M059J (cell line): Measurements from ENCODE around the gene RNF144B. TPM values are rescaled to one million over a fixed set of nuclear protein-coding genes. Genes with fewer than 3 reads are reported as not detected.
A peak's percentile ranks its signal among the peaks of the same experiment; 100 is the strongest.
"Not testable (repeated sequence)": the region's sequence is repeated elsewhere in the genome, so short reads cannot be mapped to it uniquely, and the experiment has no call there.

Experiments used
- DNase-seq: peaks from one replicate; pipeline ENCODE4 v3.0.0-alpha.2; 2012; ENCODE audit warnings: low read depth
- total RNA-seq: library from RNA; depleted of rRNA; stranded (reverse); fragments of >200 nt; shearing (Covaris generic); gene quantifications from 2 replicates; pipeline ENCODE4 v1.2.3, GENCODE V29; 2014; rRNA removed

Gene RNF144B
- total RNA-seq = 5.4 and 8.6 TPM in 2 replicates

DNA sequence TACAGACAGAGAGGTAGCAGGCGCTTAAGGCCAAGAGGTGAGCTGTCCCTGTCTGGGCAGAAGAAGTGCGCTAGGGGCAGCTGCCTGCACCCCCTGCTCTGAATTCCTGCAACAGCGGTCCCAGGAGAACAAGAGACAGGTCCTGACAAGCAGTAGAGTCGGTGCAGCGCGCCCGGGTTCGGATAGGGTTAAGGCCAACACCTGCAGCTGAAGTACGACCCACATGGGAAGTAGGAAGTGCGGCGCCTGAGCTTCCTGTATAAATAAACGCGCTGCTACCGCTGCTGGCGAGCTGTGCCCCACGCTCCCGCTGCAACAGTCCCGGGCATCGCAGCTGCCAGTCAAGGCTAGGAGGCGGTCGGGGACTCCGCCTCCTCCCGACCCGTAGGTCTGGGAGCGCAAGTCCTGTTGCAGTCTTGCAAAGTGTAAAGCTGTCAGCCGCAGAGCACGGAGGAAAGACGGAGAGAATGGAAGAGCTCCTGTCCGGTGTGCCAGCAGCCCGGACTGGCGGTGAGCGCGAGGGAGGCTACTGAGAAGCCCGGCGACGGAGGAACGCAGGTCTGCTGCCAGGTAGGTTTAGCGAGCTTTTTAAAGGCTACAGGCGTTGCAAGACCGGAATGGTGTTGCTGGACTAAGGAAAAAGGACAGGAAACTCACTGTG lies at the start of gene RNF144B:
Gene RNF144B, plus strand, starts transcription at position 290 of the 661 bp plus-strand sequence. CDS start 12,185 bp downstream, outside the sequence.
- peak; percentile 95 for DNase-seq

DNA sequence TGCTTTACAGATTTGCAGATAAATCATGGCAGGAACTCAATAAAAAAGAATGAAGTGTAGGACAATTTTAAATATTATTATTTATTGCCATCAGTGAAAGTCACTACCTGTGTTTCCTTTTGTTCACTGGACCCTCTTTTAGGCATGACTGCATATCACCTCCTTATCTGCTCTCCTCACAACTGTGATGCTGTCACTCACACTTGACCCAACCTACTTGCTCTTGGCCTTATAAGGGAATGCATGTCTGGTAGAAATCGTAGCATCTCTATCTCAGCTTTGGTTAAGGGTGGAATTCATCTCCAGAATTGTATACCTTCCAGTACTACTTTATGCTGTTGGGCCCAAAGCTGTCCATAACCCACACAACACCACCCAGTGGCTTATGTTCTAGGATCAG lies 47.6 kb upstream of the RNF144B start:
- DNase-seq = no peak

DNA sequence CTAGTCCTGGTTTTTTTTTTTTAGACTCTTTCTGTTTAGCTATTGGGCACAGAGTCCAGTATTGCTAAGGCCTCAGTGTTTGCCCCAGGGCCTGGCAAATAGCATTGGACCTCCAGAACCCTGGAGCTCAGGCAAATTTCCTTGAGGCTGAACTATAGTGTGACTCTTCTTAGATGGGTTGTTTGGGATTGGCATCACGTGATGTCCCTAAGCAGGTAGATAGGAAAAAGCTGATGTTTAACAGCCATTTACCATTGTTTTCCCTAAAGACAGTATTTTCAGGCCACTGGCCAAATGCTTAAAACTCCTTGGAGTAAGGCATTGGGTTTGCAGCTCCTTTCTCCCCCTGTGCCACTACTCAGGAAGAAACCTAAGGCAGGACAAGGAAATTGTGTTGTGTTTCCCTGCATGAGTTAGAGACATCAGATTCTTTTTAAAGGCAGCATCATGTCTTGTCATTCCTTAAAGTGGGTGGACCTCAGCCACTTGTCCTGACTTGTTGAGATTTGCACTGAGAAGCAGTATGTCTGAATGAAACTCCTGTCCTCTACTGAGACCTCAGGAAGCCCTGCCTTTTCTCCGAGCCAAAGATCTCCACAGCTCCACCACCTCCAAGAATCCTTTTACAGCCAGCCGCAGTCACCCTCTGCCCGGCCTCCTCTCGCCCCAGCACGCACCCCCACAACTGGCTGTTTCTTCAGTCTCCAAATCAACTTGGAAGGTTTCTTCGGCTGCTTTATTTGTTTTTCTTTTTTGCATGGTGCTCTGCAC lies 46.2 kb upstream of the RNF144B start:
- DNase-seq = no peak

DNA sequence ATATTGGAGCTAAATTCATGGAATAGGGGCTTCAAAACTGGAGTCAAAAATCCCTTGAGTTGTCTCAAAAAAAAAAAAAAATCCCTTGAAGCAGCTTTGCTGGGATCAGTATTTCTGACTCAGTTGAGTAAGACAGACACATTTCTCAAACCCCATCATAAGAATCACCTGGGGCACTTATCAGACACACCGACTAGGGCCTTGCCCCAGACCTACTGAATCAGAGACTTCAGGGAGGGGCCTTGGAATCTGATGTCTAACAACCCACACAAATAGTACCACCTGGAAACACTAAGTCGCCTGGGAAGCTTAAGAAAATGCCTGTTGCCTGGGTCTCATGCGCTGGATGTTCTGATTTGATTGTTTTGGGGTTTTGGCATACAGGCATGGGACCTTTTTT lies 44.9 kb upstream of the RNF144B start:
- peak; percentile 14 for DNase-seq

DNA sequence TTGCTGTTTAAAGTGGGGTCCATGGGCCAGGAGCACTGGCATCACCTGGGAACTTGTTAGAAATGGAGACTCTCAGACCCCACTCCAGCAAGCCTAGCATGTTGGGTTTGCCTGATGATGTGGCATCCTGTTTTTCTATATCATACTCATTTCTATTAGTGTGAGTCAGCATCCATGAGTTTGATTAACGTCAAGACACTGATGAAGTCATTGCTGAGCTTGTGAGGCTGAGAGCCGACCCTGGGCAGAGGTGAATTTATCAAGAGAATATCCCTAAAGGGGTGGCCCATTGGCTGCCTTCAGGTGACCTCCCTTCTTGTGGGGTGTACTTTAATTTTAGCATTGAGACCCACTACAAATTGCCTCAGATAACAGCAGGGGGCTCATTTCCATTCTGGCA lies 43.4 kb upstream of the RNF144B start:
- DNase-seq = peak; percentile 82

DNA sequence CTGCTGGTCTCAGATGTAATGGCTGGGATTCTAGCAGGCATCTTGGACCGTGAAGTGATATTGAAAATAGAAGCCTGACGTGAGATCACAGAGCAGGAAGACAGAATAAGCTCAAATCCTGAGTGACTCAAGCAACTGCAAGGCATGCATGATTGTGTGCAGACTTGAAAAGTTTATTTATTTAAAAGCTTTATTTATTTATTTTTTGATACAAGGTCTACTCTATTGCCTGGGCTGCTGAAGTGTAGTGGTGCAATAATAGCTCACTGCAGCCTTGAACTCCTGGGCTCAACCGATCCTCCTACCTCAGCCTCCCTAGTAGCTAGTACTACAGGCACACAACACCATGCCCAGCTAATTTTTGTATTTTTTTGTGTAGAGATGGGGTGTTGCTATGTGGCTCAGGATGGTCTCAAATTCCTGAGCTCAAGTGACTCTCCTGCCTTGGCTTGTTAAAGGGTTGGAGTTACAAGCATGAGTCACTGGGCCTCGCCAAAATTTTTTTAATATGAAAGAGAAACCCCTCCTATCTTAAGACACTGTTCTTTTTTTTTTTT lies 40.1 kb upstream of the RNF144B start:
- DNase-seq = peak; percentile 96

DNA sequence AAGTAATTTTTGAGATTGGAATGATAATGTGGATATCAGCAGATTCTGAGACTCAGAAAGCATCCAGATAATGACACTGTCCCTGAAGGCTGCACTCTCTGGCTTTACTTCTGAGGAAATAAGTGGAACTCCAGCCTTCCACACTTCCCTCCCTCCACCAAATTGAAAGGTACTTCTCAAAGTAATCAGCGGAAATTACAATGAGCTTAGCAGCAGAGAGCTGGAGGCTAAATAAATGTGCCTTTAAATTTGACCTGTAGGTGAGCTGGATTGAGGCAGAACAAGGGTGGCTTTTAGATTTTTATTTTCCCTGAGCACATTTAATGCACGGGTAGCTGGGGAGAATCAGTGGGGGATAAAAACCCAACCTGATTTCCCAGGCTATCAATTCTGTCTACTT lies 39.3 kb upstream of the RNF144B start:
- peak; percentile 51 for DNase-seq

DNA sequence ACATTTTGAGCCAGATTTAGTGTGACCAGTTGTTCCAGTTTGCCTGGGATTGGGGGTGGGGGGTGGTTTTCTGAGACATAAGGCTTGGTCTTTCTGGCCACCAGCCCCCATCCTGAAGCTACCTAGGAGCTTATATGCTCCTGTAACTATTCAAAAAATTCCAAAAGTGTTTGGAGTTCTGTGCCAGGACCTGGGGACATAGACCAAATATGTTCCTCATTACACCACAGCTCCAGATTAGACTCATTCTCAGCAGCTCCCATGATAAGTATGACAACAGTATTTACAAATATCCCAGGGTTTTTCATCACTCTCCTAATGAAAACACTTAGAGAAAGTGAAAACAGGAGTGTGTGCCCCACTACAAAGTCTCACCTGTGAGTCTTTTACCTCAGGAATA lies 37.8 kb upstream of the RNF144B start:
- peak; percentile 39 for DNase-seq

DNA sequence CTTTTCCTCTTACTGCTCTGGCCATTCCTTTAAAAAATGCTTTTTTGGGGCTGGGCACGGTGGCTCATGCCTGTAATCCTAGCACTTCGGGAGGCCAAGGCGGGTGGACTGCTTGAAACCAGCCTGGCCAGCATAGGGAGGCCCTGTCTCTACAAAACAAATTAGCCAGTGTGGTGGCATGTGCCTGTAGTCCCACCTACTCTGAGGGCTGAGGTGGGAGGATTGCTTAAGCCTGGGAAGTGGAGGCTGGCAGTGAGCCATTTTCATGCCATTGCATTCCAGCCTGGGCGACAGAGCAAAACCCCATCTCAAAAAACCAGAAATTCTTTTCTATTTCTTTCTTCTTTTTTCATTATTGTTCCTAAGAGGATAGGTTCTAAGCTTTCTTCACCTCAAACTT lies 36.9 kb upstream of the RNF144B start:
- peak; percentile 66 for DNase-seq

DNA sequence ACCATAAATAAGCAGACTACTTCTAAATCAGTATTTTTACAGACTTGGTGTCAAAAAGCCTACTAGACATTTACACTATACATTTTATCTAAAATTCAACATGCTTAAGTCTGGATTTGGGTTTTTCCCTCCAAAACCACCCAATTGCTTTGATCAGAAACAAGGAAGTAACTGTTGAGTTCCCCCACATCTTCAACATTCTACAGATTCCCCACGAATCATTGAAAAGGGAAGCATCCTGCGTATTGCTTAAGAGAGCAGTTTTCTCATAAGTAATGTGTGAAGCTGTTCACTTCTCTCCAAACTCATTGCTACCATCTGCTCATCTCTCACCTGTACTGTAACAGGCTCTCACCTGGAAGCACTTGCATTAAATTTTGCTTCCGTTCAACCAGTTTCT lies 36.4 kb upstream of the RNF144B start:
- no peak for DNase-seq

DNA sequence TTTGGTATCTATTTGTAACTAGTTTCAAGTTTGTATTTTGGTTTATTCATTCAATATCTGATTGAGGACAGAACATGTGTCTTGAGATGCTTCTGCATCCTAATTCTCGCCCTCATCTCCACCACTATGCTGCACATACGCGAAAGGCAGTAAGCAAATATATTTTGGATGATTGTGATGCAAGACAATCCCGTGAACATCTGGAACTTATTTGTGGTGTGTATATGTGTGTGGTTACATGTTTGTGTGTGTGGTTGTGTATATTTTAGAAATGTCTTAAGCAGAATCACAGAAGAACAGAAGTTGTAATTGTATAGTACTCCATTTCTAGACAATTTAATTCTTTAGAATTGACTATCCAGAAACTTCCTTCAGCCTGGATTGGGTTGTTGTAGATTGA lies 35.1 kb upstream of the RNF144B start:
- no peak for DNase-seq

DNA sequence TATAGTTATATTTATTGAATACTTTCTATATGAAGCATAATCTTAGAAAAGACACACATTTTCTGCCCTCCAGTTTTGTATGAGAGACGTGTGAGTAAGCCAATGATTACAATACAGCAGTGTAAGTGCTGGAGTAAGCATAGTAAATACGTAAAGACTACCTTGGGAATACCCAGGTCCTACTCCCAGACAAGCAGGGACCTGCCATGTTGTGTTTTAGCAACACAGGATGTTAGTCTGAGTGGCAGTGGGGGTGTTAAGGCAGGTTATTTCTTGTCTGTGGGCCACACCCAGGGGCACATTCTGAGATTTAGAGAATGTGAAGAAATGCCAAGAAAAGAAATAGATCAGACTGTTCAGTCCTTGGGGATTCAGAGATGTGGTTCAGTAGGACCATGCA lies 34.3 kb upstream of the RNF144B start:
- no peak for DNase-seq

DNA sequence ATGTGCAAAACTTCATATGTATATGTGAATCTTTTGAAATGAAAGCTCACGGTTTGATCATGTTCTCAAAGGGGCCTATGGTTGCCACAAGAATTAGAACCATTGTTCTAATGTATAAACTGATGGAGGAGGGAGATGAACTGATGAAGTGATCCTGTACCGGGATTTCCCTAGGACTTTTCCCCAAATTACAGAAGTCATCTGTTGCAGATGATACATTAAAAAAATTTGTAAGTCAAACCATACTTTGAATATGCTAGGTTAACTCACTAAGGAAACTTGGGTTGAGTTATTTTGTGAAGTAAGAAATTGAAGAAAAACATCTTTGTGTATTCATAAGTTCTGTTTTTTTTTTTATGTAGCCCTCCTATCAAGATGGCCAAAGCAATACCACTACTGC lies 33.9 kb upstream of the RNF144B start:
- DNase-seq = no peak

DNA sequence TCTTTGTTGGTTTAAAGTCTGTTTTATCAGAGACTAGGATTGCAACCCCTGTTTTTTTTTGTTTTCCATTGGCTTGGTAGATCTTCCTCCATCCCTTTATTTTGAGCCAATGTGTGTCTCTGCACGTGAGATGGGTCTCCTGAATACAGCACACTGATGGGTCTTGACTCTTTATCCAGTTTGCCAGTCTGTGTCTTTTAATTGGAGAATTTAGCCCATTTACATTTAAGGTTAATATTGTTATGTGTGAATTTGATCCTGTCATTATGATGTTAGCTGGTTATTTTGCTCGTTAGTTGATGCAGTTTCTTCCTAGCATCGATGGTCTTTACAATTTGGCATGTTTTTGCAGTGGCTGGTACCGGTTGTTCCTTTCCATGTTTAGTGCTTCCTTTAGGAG lies 29.6 kb upstream of the RNF144B start:
- DNase-seq = not testable (repeated sequence)

DNA sequence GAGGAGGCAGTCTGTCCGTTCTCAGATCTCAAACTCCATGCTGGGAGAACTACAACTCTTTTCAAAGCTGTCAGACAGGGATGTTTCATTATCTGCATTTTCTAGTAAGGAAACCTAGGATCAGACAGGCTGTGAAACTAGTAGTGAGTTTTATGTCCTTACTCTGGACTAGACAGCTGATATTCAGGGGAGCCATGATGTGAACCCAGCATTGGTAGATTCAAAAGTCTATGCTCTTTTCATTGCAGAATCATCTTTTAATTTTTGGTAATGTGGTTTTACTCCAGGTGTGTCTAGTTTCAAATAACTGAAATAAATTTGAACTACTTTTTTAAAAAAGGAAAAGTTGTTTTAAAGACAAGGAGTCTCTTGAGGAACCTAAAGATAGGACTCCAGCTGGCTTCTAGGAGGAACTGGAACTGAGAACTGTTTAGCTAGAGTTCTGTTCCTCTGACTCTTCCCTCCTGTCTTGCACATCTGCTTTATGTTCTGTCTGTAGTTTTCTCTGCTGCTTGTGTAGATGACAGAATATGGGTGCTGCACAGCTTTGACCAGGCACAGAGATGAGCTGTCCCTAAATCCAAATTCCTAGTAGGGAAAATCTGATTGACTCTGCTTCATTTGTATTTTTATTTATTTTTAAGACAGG lies 27.8 kb upstream of the RNF144B start:
- no peak for DNase-seq

DNA sequence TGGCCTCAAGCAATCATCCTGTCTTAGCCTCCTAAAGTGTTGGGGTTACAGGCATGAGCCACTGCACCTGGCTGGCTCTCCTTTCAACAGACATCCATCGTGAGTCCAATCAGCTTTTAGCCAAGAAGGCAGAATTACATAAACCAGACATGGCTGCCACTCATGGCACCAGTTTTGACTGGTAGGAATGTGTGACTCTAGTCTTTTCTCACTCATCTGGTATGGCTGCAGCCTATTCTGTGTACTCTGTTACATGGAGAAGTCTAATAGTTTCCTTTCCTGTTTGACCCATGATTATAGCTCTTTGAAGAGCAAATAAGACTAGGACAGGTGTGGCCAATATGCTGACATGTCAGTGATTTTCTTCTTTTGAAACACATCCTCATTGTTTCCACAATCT lies 27.0 kb upstream of the RNF144B start:
- DNase-seq = no peak

DNA sequence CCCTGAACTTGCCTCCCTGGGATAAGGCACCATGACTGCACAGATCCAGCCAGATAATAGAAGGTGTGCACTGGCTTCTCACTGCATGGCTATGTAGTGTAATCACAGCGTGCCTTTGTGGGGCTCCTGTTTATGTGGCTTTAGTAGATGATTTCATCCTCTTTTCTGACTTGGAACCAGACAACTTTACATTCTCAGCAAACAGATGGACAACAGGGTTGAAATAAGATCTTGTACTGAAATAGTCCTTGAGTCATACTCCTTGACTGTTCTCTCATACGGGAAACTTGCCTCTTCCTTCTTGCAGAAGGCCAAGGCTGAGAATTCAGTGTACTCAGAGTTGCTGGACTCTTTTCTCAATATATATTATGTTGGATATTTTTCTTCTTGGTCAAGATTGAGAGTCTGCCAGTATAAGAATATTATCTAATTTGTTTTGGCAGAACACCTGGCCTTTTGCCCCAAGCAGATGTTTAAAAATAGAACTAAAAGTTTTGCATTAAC lies 25.0 kb upstream of the RNF144B start:
- peak; percentile 93 for DNase-seq

DNA sequence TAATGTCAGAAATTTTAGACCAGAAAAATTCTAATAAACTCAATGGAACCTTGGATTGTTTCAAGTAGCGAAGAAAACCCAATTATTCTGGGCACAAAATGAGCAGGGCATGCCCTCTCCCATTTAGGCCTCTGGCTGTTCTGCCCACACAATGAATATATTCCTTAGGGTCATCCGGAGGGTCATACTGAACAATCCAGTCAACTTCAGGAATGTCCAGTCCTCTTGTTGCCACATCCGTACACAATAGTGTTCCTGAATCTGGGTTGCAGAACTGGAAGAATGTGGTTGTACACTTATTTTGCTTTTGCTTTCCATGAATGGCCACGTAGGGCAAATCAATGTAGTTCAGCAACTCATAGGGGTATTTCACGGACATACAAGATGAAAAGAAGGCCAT lies 23.4 kb upstream of the RNF144B start:
- no peak for DNase-seq

DNA sequence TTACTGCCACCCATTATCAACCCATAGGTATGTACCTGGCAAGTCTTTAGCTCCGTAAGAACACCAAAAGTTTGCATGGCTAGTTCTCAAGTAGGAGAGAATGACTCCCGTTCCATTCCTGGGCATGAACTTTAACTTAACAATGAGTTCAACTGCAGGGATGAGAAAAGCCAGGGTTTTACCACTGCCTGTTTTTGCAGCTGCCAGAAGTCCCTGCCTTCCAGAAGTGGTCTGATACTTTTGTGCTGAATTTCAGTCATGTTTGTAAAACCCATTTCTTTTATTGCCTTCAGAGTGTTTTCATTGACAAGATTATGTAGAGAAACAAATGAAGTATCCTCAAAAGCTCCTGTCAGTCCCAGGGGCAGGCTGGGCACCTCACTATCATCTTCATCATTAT lies 22.6 kb upstream of the RNF144B start:
- not testable (repeated sequence) for DNase-seq

DNA sequence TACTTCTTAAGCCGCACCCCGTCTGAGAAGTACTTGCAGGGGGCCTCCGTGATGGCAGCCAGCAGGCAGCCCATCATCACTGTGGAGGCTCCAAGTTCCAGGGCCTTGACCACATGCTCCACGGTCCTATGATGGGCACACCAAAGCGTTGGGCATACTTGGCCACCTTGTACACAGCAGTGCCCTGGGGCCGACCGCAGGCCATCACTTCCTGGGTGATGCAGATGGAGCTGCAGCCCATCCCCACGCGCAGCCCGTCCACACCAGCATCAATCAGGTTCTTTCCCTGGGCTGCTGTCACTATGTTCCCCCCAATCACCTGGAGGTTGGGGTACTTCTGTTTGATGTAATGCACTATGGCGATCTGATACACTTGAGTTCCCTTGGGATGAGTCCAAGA lies 19.8 kb upstream of the RNF144B start:
- DNase-seq = no peak

DNA sequence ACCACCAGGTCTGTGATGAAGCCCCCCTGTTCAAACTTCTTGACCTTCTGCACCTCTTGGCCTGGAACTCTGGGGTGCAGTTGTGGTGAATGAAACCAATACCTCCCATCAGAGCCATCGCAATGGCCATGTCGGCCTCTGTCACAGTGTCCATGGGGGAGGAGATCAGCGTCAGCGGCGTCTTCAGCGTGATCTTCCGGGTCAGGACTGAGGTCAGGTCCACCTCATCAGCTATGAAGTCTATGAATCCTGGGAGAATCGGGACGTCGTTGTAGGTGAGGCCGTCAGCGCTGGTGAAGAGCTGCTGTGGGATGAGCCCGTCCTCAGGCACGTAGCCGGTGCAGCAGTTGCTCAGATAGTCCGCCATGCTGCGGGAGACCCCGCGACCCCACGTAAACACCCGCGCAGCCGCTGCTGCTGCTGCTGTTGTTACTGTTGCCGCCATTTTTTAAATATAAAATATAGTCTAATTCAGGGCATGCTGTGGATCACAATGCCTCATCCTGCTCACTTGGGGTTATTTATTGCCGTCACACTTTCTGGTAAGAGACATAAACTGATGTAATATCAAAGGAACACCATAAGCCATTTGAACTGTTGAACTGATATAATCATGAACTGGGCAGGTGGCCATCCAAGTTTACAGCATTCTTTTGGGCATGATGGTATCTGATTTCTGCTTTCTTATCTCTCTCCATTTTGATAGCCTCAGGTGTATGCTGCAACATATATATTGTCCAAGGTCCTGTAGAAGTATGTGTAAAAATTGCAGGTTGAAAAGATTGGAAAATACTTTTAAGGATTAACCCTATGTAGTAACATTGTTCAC lies 18.7 kb upstream of the RNF144B start:
- DNase-seq = peak; percentile 73
